Measurements from ENCODE around the gene GCNT4.

- TF ChIP-seq CTCF (IDR thresholded peaks at IDR 0.05) = no peak
- no peak for TF ChIP-seq POLR2A (IDR thresholded peaks at IDR 0.05)
Observed at GRCh38 chr5:75031366-75031765, 21.0 kb downstream of the GCNT4 start.

Data from sigmoid colon (tissue), 3 donors.